ENCODE data around the gene ID2. TPM values are rescaled to one million over a fixed set of nuclear protein-coding genes. Genes with fewer than 3 reads are reported as not detected.
A peak's percentile ranks its signal among the peaks of the same experiment; 100 is the strongest.

ID2 gene
- total and polyA plus RNA-seq, 10 of the 15 experiments (the other 5 are each of a cell fraction or from before 2014, with no cell fraction given), result 39.0 to 613 (median 73.6) TPM

DNA sequence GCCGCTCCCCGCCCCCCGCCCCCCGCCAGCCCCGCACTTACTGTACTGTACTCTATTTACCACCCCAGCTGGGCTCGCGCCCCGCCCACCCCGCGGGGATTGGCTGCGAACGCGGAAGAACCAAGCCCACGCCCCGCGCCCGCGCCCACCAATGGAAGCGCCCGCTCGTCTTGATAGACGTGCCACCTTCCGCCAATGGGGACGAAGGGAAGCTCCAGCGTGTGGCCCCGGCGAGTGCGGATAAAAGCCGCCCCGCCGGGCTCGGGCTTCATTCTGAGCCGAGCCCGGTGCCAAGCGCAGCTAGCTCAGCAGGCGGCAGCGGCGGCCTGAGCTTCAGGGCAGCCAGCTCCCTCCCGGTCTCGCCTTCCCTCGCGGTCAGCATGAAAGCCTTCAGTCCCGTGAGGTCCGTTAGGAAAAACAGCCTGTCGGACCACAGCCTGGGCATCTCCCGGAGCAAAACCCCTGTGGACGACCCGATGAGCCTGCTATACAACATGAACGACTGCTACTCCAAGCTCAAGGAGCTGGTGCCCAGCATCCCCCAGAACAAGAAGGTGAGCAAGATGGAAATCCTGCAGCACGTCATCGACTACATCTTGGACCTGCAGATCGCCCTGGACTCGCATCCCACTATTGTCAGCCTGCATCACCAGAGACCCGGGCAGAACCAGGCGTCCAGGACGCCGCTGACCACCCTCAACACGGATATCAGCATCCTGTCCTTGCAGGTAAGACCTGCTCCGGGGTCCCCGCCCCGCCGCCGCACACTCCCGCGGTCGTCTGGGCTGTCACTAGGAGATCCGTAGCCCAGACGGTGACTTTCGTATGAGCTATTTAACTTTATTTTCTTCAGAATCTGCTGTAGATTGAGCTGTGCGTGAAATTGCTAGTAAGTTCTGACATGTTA, at the start of gene ID2 (continued):
- peak; percentile 98 for TF ChIP-seq SMAD1 (IDR thresholded peaks at IDR 0.05; ENCODE audit: low read depth, partially characterized antibody)
- TF ChIP-seq FOS (IDR thresholded peaks at IDR 0.05; ENCODE audit: borderline replicate concordance, extremely low read depth, insufficient read length), result peak; percentile 54
- TF ChIP-seq NFXL1 (IDR thresholded peaks at IDR 0.05; ENCODE audit: borderline replicate concordance), result no peak
- TF ChIP-seq RELA (IDR thresholded peaks at IDR 0.05; ENCODE audit: borderline replicate concordance, partially characterized antibody), result peak; percentile 52
- TF ChIP-seq MTA2 (IDR thresholded peaks at IDR 0.05; ENCODE audit: low read depth), result no peak
- TF ChIP-seq MYC (IDR thresholded peaks at IDR 0.05; ENCODE audit: insufficient read depth, insufficient read length, insufficient replicate concordance, low read length, severe bottlenecking), result no peak
- peak; percentile 62 for TF ChIP-seq CREM (IDR thresholded peaks at IDR 0.05; ENCODE audit: low read depth)
- TF ChIP-seq WRNIP1 (IDR thresholded peaks at IDR 0.05; ENCODE audit: borderline replicate concordance, low read depth, low read length), result 0 out of 2 replicates have a peak, but pooled peaks have one; percentile 38
- peak; percentile 91 for TF ChIP-seq TCF12 (IDR thresholded peaks at IDR 0.05; ENCODE audit: low read depth, low read length)
- TF ChIP-seq GATAD2B (conservative IDR thresholded peaks at IDR 0.05; ENCODE audit: low read depth), result peak; percentile 84
- TF ChIP-seq, protein P1, sequence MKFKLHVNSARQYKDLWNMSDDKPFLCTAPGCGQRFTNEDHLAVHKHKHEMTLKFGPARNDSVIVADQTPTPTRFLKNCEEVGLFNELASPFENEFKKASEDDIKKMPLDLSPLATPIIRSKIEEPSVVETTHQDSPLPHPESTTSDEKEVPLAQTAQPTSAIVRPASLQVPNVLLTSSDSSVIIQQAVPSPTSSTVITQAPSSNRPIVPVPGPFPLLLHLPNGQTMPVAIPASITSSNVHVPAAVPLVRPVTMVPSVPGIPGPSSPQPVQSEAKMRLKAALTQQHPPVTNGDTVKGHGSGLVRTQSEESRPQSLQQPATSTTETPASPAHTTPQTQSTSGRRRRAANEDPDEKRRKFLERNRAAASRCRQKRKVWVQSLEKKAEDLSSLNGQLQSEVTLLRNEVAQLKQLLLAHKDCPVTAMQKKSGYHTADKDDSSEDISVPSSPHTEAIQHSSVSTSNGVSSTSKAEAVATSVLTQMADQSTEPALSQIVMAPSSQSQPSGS (IDR thresholded peaks at IDR 0.05; ENCODE audit: low read length), result no peak
- TF ChIP-seq, protein P2, sequence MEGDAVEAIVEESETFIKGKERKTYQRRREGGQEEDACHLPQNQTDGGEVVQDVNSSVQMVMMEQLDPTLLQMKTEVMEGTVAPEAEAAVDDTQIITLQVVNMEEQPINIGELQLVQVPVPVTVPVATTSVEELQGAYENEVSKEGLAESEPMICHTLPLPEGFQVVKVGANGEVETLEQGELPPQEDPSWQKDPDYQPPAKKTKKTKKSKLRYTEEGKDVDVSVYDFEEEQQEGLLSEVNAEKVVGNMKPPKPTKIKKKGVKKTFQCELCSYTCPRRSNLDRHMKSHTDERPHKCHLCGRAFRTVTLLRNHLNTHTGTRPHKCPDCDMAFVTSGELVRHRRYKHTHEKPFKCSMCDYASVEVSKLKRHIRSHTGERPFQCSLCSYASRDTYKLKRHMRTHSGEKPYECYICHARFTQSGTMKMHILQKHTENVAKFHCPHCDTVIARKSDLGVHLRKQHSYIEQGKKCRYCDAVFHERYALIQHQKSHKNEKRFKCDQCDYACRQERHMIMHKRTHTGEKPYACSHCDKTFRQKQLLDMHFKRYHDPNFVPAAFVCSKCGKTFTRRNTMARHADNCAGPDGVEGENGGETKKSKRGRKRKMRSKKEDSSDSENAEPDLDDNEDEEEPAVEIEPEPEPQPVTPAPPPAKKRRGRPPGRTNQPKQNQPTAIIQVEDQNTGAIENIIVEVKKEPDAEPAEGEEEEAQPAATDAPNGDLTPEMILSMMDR (IDR thresholded peaks at IDR 0.05 in 2 of 3, conservative IDR thresholded peaks at IDR 0.05 in 1 of 3; ENCODE audit: control insufficient read depth in 2 of 3, extremely low read depth in 1 of 3, insufficient read depth in 1 of 3, low read depth in 3 of 3, low read length in 3 of 3), result no peak
- 0 out of 2 replicates have a peak, but pooled peaks have one; percentile 39 for TF ChIP-seq MEF2A (IDR thresholded peaks at IDR 0.05; ENCODE audit: insufficient read depth, low read depth, low read length)
- TF ChIP-seq ZNF622 (IDR thresholded peaks at IDR 0.05), result no peak
- TF ChIP-seq STAT1 (conservative IDR thresholded peaks at IDR 0.05), result peak; percentile 92
- no peak for TF ChIP-seq SREBF1 (IDR thresholded peaks at IDR 0.05; ENCODE audit: low read length)
- TF ChIP-seq GABPA (IDR thresholded peaks at IDR 0.05; ENCODE audit: low read depth), result no peak
- TF ChIP-seq BCL11A (IDR thresholded peaks at IDR 0.05; ENCODE audit: low read depth, low read length), result peak; percentile 20; the same call in 1 of the 2 replicates
- TF ChIP-seq RFX5 (IDR thresholded peaks at IDR 0.05; ENCODE audit: low read depth, low read length), result no peak
- TF ChIP-seq JUND (IDR thresholded peaks at IDR 0.05; ENCODE audit: low read depth, low read length), result 0 out of 2 replicates have a peak, but pooled peaks have one; percentile 40
- no peak for TF ChIP-seq RBBP5 (conservative IDR thresholded peaks at IDR 0.05)
- TF ChIP-seq TBL1XR1 (IDR thresholded peaks at IDR 0.05; ENCODE audit: low read depth, low read length), result no peak
- no peak for TF ChIP-seq ZNF217 (IDR thresholded peaks at IDR 0.05)
- no peak; the same call in 1 of the 2 replicates for TF ChIP-seq NFYA (IDR thresholded peaks at IDR 0.05; ENCODE audit: borderline replicate concordance, low read depth, low read length)
- TF ChIP-seq, protein P3, sequence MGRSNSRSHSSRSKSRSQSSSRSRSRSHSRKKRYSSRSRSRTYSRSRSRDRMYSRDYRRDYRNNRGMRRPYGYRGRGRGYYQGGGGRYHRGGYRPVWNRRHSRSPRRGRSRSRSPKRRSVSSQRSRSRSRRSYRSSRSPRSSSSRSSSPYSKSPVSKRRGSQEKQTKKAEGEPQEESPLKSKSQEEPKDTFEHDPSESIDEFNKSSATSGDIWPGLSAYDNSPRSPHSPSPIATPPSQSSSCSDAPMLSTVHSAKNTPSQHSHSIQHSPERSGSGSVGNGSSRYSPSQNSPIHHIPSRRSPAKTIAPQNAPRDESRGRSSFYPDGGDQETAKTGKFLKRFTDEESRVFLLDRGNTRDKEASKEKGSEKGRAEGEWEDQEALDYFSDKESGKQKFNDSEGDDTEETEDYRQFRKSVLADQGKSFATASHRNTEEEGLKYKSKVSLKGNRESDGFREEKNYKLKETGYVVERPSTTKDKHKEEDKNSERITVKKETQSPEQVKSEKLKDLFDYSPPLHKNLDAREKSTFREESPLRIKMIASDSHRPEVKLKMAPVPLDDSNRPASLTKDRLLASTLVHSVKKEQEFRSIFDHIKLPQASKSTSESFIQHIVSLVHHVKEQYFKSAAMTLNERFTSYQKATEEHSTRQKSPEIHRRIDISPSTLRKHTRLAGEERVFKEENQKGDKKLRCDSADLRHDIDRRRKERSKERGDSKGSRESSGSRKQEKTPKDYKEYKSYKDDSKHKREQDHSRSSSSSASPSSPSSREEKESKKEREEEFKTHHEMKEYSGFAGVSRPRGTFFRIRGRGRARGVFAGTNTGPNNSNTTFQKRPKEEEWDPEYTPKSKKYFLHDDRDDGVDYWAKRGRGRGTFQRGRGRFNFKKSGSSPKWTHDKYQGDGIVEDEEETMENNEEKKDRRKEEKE (IDR thresholded peaks at IDR 0.05), result no peak

Data from GM12878 (cell line).